Stimulated activated CD8-positive, alpha-beta memory T cell treated with anti-CD3 and anti-CD28 coated beads, Interleukin-12 subunit alpha, Interleukin-12 subunit beta, amount 100 ng/mL, for 1 hour (primary cell): Measurements from ENCODE around the gene TRPV5.

ENCODE experiments used
- DNase-seq: peaks from one replicate; pipeline ENCODE4 v3.0.0-alpha.2; 2020; ENCODE audit warnings: low read depth

Gene TRPV5

GRCh38 chr7:142908921-142909890 lies 24.3 kb downstream of the TRPV5 start:
- DNase-seq, result no peak

GRCh38 chr7:142908290-142908689 lies 25.3 kb downstream of the TRPV5 start:
- no peak for DNase-seq

- no peak for DNase-seq
Observed at GRCh38 chr7:142906643-142907042, 26.9 kb downstream of the TRPV5 start.

- DNase-seq, result no peak
Observed at GRCh38 chr7:142905759-142906158, 27.8 kb downstream of the TRPV5 start.

- DNase-seq, result no peak
Observed at GRCh38 chr7:142904128-142904527, 29.4 kb downstream of the TRPV5 start.

- no peak for DNase-seq
Observed at GRCh38 chr7:142901426-142902259, 31.9 kb downstream of the TRPV5 start.

GRCh38 chr7:142899661-142900060 lies 33.9 kb downstream of the TRPV5 start:
- no peak for DNase-seq

GRCh38 chr7:142898377-142899170 lies 35.0 kb downstream of the TRPV5 start:
- DNase-seq, result no peak

- no peak for DNase-seq
Observed at GRCh38 chr7:142897691-142898090, 35.9 kb downstream of the TRPV5 start.

- no peak for DNase-seq
Observed at GRCh38 chr7:142896741-142897379, 36.7 kb downstream of the TRPV5 start.

- DNase-seq, result no peak
Observed at GRCh38 chr7:142896151-142896550, 37.4 kb downstream of the TRPV5 start.

- no peak for DNase-seq
Observed at GRCh38 chr7:142894985-142895593, 38.5 kb downstream of the TRPV5 start.

GRCh38 chr7:142894112-142894984 lies 39.2 kb downstream of the TRPV5 start:
- DNase-seq, result no peak

- DNase-seq, result no peak
Observed at GRCh38 chr7:142892951-142893350, 40.6 kb downstream of the TRPV5 start.

GRCh38 chr7:142891490-142892082 lies 42.0 kb downstream of the TRPV5 start:
- no peak for DNase-seq

- DNase-seq, result no peak
Observed at GRCh38 chr7:142890874-142891485, 42.6 kb downstream of the TRPV5 start.

- DNase-seq, result no peak
Observed at GRCh38 chr7:142889816-142890215, 43.7 kb downstream of the TRPV5 start.

- no peak for DNase-seq
Observed at GRCh38 chr7:142887282-142888015, 46.1 kb downstream of the TRPV5 start.

GRCh38 chr7:142886866-142887265 lies 46.7 kb downstream of the TRPV5 start:
- no peak for DNase-seq
